ENCODE measurements around the gene TOMM70.

GRCh38 chr3:100401674-100402041 is 769 bp upstream of the TOMM70 start:
- TF ChIP-seq POLR2A (IDR thresholded peaks at IDR 0.05): no peak
- no peak for TF ChIP-seq CTCF (IDR thresholded peaks at IDR 0.05)

Measured in adrenal gland (tissue), 5 donors.